ENCODE data around the gene PLRG1.
A peak's percentile ranks its signal among the peaks of the same experiment; 100 is the strongest.

The PLRG1 gene

DNA sequence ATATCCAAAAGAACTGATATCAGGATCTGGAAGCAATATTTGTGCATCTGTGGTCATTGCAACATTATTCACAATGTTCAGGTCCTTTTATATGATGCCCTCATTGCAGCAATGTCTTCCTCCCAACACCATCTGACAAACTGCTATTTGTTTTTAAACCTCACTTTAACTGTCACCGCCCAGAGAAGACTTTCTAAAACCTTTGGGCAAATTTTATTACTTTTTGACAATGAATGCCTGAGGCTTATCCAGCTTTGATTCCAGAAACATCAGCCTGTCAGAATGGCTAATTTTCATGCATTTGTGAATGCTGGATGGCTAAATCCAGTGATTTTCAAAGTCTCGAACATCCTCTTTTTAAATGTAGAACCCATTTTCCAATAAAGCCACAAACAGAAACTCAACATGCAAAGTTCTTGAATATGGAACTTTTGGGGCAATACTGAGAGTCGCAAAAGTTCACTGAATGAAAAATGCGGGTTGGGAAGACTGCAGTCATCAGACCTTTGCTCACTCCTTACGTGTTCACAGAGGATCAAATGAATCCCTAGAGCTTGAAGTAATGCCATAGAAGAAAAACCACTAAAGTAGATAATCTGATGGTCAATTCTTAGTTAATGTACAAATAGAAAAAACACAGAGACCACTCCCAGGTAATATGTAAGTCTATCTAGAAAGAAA is 23.1 kb upstream of the PLRG1 start:
- DNase-seq, result no peak

DNA sequence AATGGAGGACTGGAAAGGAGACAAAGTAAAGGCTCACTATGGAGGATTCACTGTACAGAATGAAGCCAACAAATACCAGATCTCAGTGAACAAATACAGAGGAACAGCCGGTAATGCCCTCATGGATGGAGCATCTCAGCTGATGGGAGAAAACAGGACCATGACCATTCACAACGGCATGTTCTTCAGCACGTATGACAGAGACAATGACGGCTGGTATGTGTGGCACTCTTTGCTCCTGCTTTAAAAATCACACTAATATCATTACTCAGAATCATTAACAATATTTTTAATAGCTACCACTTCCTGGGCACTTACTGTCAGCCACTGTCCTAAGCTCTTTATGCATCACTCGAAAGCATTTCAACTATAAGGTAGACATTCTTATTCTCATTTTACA is 19.4 kb upstream of the PLRG1 start:
- no peak for DNase-seq

DNA sequence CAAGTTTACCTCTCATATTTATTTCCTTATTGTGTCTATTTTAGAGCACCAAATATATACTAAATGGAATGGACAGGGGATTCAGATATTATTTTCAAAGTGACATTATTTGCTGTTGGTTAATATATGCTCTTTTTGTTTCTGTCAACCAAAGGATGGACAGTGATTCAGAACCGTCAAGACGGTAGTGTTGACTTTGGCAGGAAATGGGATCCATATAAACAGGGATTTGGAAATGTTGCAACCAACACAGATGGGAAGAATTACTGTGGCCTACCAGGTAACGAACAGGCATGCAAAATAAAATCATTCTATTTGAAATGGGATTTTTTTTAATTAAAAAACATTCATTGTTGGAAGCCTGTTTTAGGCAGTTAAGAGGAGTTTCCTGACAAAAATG is 18.8 kb upstream of the PLRG1 start:
- DNase-seq, result no peak

DNA sequence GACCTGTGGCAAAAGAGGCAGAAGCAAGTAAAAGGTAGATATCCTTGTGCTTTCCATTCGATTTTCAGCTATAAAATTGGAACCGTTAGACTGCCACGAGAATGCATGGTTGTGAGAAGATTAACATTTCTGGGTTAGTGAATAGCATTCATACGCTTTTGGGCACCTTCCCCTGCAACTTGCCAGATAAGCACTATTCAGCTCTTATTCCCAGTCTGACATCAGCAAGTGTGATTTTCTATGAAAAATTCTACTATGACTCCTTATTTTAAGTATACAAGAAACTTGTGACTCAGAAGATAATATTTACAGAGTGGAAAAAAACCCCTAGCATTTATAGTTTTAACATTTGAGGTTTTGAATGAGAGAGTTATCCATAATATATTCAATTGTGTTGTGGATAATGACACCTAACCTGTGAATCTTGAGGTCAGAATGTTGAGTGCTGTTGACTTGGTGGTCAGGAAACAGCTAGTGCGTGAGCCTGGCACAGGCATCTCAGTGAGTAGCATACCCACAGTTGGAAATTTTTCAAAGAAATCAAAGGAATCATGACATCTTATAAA is 16.5 kb upstream of the PLRG1 start:
- DNase-seq, result no peak

DNA sequence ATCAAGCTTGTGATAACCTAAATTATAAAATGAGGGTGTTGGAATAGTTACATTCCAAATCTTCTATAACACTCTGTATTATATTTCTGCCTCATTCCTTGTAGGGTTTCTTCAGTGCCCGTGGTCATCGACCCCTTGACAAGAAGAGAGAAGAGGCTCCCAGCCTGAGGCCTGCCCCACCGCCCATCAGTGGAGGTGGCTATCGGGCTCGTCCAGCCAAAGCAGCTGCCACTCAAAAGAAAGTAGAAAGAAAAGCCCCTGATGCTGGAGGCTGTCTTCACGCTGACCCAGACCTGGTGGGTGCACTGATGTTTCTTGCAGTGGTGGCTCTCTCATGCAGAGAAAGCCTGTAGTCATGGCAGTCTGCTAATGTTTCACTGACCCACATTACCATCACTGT is 15.5 kb upstream of the PLRG1 start:
- no peak for DNase-seq

DNA sequence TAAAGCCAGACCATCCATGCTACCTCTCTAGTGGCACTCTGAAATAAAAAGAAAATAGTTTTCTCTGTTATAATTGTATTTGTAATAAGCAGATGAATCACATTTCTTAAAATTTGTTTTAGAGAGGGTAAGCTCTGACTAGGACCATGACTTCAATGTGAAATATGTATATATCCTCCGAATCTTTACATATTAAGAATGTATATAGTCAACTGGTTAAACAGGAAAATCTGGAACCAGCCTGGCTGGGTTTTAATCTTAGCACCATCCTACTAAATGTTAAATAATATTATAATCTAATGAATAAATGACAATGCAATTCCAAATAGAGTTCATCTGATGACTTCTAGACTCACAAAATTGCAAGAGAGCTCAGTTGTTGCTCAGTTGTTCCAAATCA is 14.1 kb upstream of the PLRG1 start:
- DNase-seq, result no peak

DNA sequence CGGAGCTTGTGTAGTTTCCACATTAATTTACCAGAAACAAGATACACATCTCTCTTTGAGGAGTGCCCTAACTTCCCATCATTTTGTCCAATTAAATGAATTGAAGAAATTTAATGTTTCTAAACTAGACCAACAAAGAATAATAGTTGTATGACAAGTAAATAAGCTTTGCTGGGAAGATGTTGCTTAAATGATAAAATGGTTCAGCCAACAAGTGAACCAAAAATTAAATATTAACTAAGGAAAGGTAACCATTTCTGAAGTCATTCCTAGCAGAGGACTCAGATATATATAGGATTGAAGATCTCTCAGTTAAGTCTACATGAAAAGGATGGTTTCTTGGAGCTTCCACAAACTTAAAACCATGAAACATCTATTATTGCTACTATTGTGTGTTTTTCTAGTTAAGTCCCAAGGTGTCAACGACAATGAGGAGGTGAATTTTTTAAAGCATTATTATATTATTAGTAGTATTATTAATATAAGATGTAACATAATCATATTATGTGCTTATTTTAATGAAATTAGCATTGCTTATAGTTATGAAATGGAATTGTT is 12.6 kb upstream of the PLRG1 start, which contains the start of gene FGB:
Gene FGB, plus strand, starts transcription at position 315 of the 558 bp plus-strand sequence. Its CDS starts 8 bp downstream, at position 323.
- no peak for DNase-seq

DNA sequence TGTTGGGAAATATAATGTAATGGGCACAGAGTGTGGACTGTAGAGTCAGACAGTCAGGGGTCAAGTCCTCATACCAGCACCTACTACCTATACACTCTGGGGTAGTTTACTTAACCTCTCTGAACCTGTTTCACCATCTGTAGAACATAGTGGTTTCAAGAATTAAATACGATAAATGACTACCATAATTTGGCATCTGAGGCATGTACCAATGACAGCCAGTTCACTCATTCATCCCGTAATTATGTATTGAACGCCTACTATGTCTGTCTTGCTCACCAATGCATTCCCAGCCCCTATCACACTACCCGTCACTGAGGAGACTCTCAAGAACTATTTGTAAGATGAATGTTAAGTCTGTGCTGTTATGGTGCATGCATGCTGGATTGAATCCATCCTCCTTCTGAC is 10.6 kb upstream of the PLRG1 start:
- no peak for DNase-seq

DNA sequence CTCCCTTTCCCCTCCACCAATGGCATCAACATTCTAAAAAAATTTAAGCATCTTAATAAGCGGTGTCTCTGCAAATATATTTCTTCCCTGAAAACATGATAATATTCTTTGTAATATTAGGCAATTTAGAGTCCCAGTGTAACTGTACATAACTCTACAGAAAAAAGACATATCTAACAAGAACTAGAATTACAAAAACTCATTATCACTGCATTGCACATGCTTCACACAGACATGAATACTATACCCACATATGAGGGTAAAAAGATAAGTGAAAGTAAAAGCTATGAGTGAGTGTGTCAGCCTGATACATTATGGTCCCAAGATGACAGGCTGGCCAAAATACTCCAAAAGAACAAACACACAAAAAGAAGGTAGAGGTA is 10.2 kb upstream of the PLRG1 start:
- no peak for DNase-seq

DNA sequence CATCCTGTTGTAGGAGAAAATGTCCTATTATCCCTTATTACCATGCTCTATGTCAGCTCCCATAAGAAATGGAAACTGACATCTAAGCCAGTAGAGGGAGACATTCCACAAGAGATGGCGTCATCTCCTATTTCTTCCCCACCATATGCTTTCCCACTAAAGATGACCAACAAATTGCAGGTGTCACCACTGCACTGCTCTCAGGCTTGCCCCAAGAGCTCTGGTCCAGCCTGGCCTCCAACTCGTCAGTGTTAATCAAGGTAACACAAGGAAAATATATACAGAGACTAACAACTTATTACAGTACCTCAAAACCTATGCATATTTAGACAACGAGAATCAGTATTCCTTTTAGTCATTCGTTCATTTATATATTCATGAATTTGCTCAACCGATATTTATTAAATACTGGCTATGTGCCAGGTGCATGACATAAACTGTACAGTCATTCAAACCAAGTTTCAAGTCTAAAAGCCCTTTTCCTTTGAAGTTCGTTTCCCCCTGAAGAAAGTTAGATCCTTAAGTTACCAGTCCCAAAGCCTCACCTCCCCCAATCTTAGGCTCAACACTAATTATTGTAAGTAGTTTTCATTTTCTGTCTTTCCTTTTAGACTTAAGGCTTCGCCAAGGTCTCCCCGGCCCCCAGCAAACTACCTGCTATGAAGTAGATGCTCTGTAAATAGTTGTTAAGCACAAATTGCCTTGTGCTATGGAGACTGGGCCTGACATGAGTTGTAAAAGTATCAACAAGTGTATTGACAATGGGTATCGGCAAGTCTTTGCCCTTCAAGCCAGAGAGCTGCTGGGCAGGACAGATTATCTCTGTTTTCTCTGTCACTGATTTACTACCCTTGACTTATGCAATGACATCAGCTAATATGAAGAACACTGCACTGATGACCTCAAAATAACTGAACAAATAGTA is 9.6 kb upstream of the PLRG1 start:
- DNase-seq, result peak; percentile 10

DNA sequence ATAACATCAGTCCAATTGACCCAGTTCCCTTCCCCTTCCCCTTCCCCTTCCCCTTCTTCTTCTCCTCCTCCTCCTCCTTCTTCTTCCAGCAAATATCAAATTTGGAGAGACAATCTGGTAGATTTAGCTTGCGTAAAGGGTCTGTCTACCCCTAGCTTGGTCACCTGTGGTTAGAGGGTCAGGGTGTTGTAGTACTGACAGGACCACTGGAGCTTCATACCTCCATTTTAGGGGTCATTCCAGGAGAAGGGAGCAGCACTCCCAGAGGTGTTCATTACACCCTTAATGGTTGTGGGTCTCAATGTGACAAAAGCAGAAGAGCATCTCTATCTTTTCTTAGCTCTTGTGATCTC is 8.9 kb upstream of the PLRG1 start:
- DNase-seq, result no peak

DNA sequence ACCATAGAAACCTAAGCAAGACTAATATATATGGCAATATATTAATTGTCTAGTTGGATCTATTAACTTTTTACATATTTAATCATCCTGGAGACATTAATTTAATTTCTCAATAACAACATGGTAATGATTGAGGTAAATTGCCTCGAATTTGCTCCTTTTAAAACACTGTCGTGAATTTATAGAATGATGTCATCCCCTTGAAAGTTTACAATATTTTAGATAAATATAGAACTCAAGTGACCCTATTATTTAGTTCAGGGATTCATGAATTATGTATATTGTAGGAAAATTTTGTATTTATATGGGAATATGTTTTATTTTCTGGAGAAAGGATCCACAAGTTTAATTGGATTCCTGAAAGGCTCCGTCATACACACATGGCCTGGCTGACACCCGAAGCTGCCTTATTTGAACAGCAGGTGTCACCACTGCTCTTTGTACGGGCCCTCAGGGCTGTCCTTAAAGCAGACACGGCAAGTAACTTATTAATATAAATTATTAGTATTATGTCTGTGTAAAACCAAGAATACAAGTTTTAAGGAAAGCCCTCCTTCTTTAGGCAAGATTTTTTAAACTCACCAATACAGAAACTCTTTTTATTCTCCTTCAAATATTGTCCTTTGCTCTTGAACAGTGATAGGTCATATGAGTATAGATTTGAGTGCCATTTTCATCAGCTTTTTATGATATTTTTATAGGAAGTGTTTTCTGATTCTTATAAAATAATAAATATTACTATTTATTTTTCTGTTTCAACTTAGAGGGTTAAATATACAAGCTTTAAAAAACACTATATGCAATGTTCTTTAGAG is 1.9 kb upstream of the PLRG1 start:
- DNase-seq, result peak; percentile 20

DNA sequence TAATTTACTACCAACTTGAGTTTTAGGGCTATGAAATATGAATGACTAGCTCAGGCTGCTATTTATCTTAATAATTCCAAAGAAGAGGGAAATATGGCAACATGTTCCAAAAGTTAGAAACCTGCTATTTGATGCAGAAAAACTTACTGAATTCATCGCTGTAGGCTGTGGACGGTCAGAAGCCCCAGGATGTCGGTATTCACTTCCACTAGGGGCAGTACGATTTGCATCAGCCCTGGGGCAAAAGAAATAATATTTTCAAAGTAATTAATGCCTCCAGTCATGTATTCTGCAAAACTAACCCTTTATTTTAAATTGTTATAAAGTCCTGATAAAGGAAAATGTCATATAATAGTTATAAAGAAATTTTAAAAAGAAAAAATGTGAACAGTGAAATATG is 4.5 kb downstream of the PLRG1 start:
- no peak for DNase-seq

DNA sequence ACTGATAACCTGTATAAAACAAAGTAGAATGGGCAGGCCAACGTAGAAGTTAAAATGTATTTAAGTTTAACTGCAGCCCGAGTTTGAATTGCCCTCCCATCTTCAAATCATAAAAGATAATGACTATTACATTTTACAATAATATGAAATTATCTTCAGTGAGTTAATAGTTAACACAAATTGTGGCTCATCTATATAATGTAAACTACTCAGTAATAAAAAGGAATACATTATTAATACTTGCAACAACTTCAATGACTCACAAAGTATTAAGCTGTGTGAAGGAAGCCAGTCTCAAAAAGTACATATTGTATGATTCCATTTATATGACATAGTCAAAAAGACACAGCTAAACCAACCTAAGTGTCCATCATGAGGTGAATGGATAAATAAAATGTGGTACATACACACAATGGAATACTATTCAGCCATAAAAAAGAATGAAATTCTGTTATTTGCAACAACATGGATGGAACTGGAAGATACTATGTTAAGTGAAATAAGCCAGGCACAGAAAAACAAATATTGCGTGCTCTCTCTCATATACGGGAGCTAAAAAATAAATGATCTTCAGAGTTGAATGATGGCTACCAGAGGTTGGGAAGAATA is 7.8 kb downstream of the PLRG1 start:
- DNase-seq, result no peak

DNA sequence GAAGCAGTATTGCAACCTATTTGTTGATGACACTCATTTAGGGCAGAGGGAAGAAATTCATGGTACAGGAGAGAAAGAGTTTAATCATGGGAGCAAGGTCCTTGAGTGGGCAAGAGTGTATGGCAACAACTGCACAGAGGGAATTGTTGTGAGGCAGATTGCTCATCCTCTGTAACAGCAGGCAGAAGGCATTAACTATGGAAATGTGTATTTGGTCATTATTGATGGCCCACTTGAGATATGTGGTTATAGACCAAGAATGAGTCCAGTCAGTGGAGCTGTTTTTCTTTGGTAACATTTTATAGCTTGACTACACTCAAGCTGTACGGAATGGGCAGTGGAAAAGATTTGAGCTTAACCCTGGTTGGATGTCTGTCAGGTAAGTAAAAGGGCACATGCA is 15.9 kb downstream of the PLRG1 start:
- DNase-seq, result no peak

DNA sequence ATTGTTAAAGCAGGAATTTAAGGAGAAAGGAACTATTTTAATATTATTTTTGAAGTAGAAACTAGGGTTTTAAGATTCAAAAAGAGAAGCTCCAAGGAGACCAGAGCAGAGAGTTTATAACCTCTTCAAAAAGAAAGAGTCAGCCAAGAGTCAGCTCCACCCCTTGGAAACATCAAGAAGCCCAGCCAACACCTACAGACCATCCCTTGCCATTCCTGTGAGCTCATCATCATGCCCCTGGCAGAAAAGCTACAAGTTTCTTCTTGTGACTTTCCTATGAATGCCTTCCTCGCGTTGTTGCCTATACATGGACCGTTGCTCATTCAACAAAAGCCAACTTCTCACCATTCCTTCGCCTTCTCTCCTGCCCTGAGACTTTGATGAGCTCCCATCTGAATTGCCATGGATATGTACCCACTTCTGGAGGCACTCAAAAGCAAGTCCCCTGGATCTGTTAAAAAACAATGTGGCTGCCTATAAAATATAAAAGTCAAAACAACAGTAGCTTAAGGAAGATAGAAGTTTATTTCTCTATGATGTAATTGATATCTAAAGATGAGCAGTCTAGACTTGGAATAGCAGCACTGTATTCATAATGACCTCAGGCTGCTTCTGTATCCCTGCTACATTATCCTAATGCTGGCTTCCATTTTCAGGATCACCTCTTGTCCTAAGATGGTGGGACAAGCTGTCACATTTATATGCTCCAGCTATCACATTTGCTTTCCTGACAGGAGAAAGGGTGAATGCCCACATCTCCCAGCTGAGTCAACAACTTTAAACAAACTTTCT is 20.3 kb downstream of the PLRG1 start:
- no peak for DNase-seq

DNA sequence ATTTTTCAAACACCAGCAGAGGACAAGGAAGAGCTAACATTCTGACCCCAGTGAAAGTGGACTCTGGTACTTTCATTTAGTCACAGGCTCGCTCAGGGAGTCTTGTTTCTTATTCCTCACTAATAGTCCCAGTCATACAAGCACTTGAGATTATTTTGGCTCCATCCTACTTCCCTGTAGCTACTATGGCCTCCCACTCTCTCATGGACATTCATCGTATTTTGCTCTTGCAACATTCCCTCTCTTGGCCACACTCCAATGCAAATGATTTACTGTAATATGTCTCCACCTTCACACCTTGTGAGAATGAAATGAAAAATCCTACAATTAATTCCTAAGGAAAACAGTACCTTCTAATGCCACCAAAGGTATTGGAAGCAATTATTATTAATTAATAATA is 21.3 kb downstream of the PLRG1 start:
- DNase-seq, result no peak

DNA sequence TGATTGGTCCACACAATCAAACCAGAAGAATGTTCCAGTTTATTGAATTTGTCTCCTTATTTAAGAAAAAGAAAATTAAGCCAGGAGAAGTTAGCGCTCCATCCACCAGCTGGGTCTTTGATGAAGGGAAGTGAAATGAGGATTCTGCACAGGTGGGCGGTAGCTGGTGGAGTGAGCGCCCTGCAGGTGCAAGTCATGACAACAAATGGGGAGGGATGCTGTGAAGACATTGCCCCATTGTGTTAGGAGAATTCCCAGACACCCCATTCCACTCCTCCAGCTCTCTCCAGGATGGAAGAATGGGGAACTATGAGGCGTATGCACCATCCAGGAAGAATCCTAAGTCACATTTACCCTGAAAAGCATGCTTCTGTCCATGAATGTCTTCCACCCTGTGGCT is 22.9 kb downstream of the PLRG1 start:
- DNase-seq, result no peak

DNA sequence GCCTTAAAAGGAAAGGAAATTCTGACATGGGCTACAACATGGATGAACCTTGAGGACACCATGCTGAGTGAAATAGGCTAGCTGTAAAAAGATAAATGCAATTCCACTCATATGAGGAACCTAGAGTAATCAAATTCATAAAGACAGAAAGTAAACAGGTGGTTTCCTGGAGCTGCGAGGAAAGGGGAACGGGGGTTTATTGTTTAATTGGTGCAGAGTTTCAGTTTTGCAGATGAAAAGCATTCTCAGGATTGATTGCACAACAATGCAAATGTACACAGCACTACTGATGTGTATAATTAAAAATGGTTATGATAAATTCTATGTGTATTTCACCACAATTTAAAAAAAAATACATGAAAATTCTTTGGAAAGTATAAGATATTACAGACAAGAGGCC is 24.0 kb downstream of the PLRG1 start:
- no peak for DNase-seq

DNA sequence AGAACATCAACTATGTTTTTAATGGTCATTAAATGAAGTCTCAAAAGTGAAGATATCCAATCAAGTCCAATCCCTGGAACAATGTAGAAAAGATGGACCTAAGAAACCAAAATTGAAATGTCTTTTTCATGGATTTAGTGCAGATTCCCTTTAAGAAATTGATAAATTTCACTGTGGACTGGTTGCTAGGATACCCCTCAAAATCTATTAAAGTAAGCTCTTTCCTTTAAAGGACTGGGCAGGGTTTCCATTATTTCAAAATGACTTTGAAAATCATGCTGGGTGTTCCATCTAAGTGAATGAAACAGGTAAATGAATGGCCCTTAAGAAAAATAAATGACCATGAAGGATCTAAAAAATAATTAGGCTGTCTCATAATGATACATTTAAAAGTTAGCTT is 28.6 kb downstream of the PLRG1 start:
- no peak for DNase-seq

DNA sequence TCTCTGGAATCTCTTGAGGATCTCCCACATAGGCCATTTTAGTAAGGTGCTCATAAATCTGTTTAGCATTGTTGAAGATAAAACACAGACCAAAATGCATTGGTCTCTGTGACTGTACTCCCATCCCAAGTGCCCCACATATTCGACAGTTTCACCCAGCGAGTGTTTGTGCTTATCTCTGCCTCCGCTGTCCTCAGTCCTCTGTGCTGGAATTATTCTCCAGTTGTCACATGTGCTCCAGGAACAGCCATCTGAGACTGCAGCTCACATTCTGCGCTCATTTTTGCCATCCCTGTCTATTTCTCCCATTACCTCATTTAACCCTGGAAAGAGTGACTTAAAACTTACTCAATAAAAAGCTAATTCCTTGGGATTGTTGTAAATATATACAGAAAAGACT is 31.0 kb downstream of the PLRG1 start:
- DNase-seq, result no peak

DNA sequence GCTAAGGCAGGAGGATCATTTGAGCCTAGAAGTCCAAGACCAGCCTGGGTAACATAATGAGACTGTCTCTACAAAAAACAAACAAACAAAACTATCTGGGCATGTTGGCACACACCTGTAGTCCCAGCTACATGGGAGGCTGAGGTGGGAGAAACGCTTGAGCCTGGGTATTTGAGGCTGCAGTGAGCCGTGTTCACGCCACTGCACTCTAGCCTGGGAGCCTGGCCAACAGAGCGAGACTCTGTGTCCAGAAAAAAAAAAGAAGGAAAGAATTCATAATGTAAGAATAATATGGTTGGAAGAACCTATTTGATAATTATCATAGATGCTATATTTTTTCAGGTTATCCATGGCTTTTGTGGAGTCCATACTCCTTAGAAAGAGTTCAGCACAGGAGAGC is 32.6 kb downstream of the PLRG1 start:
- no peak for DNase-seq
